ENCODE data around the gene TNK2.
"Not testable (repeated sequence)": the region's sequence is repeated elsewhere in the genome, so short reads cannot be mapped to it uniquely, and the experiment has no call there.

Gene TNK2

GRCh38 chr3:195885036-195885891 is 23.1 kb downstream of the TNK2 start:
- no peak for DNase-seq (ENCODE audit: low read depth)

GRCh38 chr3:195884691-195885035 is 23.7 kb downstream of the TNK2 start:
- no peak for DNase-seq (ENCODE audit: low read depth)

- DNase-seq (ENCODE audit: low read depth), result no peak
Observed at GRCh38 chr3:195883801-195884200, 24.6 kb downstream of the TNK2 start.

DNA sequence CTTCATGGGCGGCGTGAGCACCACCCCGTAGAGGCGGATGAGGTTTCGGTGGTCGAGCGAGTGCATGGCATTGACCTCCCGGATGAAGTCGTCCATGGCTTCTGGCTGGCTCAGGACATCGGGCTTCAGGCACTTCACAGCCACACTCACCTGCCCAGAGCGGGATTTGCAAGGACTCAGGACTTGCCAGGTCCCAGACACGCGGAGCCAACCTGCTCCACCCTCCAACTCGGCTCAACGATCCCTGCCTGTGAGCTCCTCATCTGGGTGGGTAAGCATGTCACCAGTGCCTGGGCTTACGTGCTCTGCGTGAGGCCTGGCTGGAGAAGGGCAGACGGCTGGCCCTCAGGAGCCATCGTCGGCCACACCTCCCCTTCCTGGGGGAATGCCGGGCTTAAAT is 25.2 kb downstream of the TNK2 start:
- DNase-seq (ENCODE audit: low read depth), result no peak

DNA sequence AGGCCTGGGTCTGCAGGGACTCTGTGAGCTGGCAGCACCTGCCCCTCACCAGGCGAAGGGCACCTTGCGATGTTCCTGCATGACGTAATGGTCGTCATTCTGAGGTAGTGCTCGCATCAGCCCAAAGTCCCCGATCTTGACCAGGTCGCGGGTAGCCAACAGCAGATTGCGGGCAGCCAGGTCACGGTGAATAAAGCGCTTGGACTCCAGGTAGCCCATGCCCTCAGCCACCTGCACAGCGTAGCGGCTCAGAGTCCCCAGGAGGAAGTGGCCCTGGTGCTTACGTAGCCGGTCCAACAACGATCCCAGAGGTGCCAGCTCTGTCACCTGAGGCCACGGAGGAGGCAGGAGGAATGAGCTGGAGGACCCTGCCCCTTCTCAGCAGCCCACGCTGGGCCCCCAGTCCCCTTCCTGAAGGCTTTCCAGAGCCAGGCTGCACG is 26.3 kb downstream of the TNK2 start:
- no peak for DNase-seq (ENCODE audit: low read depth)

- no peak for DNase-seq (ENCODE audit: low read depth)
Observed at GRCh38 chr3:195881276-195881988, 26.9 kb downstream of the TNK2 start.

DNA sequence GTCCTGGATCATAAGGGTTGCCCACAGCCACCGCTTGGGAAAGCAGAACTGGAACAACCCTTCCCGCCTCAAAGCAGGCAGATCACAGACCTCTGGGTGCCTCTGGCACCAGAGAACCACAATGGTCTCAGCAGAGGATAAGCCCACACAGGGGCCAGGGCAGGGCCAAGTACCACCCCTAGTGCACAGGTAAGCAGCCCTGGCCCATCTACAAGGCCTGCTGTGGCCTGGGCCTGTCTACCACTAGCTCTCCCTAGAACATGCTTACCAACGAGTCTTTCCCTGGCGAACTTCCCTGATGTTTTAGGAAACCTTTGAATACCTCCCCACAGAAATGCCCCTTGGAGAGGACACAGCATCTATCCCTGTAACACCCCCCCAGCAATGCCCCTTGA is 28.3 kb downstream of the TNK2 start:
- DNase-seq (ENCODE audit: low read depth), result no peak

GRCh38 chr3:195879416-195880036 is 28.8 kb downstream of the TNK2 start:
- DNase-seq (ENCODE audit: low read depth), result no peak

DNA sequence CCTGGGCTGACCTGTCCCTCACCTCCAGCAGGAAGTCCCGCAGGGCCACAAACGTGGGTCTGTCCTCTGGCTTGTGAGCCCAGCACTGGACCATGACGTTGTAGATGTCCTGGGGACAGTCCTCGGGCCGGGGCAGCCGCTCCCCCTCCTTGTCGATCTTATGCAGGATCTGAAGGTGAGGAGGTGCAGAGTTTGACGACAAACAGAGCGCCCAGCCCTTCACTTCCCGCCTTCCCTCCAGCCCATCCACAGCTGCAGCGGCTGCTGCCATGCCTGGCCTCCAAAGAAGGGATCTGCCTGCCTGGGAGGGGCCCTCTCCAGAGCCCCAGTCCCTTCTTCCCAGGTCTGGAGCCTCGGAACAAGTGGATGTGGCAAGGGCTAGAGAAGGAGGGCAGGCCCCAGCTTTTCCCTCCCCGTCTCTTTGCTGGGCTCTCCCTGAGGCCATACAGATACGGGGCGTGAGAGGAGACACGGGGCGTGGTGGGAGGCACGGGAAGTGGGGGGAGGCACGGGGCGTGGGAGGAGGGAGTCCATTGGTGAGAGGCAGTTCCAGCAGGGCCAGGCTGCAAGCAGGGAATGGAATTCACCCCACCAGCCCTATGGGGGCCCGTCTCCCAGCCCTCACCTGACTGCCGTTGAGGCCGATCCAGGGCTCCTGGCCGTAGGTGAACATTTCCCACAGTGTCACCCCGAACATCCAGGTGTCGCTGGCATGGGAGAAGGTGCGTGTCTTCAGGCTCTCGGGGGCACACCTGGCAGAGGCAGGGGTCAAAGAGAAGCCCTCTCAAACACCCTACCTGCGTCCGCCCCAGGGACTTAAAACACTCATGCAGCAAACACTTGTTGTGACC is 29.7 kb downstream of the TNK2 start:
- DNase-seq (ENCODE audit: low read depth), result no peak

DNA sequence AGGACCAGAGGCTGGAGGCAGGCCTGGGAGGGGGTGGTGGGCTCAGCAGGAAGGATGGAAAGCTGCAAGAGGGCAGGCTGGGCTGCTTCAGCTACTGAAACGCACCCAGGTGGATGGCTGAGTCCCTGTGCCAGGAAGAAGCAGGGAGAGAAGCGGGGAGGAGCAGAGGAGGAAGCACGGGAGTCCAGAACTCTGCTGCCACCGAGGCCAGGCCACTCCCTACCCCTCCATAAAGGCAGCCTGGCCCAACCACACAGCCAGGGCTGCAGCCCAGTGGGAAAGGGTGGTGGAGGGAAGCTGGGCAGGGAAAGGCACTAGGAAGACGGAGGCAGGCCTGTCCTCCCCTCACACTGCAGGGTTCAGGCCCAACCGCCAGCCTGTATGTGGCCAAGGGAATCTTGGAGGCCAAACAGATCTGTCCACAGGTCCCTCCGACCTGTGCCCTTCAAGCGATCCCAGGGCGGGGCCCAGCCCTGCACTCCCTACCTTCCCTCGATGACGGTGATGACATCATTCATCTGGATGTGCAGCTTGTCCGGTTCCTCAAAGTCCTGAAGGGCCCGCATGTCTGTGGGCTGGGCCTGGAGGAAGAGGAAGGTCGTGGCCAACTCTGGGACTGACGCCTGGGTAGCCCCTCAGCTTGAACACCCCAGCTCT is 30.5 kb downstream of the TNK2 start:
- no peak for DNase-seq (ENCODE audit: low read depth)

- DNase-seq (ENCODE audit: low read depth), result no peak
Observed at GRCh38 chr3:195877136-195877715, 31.1 kb downstream of the TNK2 start.

DNA sequence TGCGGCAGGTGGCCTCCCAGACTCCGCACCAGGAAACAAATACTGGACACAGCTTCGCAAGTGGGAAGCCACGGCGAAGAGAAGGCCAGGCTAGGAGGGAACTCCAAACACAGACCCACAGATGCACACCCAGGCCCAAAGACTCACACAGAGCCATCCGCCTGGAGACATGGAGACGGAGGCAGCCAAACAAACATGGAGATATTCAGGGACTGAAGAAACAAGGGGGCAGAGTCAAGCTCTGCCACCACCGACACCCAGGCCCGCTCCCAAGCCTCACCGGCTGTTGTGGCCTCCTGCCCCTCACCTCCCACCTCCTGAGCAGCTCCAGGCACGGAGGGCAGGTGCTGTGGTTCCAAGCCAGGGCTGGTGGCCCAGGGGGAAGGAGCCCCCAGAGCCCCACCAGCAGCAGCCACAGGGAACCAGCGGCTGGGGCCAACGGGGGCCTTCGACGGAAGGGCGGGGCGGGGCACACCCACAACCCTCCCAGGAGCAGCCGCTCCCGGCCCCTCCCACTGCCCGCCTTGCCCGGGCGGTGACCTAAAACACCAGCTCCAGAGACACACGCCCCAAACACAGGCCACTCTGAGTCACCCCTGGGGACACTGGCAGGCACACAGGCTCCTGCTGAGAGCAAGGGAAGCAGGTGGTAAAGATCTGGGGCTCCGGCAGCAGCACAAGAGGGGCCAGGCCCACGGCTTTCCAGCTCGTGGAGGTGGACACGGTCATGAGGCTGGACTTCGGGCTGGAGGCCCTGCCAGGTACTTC is 31.9 kb downstream of the TNK2 start:
- no peak for DNase-seq (ENCODE audit: low read depth)

DNA sequence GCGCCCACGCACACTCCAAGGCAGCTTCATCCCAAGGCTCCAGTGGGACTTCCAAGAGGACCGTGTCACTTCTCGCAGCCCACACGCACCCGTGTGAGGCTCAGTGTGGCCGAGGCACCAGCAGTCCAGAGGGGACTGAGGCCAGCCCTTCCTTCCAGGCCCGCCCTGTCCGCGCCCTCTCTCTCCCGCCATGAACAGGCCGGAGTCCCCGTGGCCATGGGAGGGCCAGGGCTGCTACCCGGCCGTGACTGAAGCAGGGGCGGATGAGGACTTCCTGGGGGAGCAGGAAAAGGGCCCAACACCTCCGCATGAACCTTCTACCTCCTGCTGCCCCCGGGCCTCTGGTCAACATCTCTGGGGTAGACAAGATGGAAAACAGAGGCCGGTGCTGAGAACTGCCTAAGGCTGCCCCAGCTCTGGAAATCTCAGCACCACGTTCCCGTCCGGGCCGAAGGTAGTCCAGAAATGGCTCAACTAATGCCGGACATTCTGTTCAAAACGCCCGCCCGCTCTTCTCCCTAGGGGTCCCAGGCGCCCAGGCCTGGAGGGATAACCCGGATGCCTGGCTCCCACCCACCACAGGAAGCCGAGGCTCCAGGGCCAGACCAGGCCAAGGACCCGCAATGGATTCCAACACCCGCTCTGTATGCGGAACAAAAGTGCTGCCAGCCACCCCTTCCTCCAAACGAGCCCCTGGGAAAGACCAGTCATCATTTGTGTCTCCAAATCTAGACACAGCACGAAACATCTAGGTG is 32.7 kb downstream of the TNK2 start:
- DNase-seq (ENCODE audit: low read depth), result no peak

DNA sequence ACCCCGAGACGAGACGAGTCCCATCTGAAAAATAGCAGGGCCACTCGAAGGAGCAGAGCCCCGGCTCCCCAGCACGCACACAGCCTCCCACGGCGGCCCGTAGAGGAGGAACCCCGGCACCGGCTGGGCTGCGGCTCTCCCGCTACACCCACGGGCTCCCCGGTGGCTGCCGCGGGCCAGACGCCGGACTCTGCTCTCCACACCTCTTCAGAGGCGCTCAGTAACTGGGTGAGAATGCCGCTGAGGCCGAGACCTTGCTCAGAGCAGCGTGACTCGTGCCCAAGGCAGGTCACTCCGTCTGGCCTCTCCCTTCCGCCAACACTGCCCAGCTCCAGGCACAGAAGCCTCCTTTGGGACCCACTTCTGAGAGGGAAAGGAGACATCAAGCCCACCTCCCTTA is 34.4 kb downstream of the TNK2 start:
- DNase-seq (ENCODE audit: low read depth), result no peak

- DNase-seq (ENCODE audit: low read depth), result no peak
Observed at GRCh38 chr3:195873281-195873887, 35.0 kb downstream of the TNK2 start.

DNA sequence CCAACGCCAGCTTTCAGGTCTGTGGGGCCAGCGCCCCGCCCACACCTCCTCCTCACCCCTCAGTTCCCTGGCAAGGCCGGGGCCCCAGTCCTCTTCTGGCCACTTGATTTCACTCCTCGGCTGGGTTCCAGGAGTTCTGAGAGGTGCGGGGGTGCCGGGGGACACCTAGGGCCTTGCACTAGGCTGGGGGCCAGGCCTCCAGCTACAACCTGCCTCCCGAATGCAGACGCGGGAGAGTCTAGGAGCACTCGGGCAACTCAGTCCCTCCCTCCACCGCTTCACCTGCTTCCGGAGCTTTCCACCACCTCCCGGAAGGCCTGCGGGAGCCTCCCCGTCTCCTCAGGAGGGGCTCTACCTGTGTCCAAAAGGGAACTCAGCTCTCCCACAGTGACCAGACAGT is 35.6 kb downstream of the TNK2 start:
- DNase-seq (ENCODE audit: low read depth), result no peak

GRCh38 chr3:195872097-195872496 is 36.3 kb downstream of the TNK2 start:
- no peak for DNase-seq (ENCODE audit: low read depth)

- DNase-seq (ENCODE audit: low read depth), result not testable (repeated sequence)
Observed at GRCh38 chr3:195871686-195872085, 36.7 kb downstream of the TNK2 start.

DNA sequence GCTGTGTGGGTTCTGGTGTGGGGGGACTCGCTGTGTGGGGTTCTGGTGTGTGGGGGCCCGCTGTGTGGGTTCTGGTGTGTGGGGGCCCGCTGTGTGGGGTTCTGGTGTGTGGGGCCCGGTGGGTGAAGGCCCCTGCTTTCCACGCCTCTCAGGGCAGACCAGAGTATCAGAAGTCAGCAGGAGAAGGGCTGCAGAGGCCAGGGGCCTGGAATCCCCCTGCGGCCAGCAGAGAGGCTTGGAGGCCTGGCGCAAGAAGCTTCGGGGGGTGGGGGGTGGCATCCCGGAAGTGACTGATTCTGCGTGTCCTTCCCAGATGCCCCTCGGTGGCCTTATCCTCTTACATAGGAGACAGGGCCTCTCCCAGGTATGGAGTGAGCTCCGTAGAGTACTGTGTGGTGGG is 37.4 kb downstream of the TNK2 start:
- no peak for DNase-seq (ENCODE audit: low read depth)

All from activated T-helper 9 cell treated with anti-CD3 and anti-CD28 coated beads, Interleukin-2, amount 50 U/mL, for 16 hours (primary cell).